Keratinocyte (primary cell): Measurements from ENCODE around the gene ETV3.

Experiments
- CTCF ChIP-seq, 3 experiments: IDR thresholded peaks in 1 of 3; conservative IDR thresholded peaks in 1 of 3; optimal IDR thresholded peaks in 1 of 3; 2 replicates in 2 of 3; 3 replicates in 1 of 3; pipeline versions ENCODE3 to v1.5.1; 2011; ENCODE audit warnings: low read length in 3 of 3, mild to moderate bottlenecking in 3 of 3, moderate library complexity in 2 of 3, control low read depth in 1 of 3, inconsistent platforms in 1 of 3; ENCODE audit not compliant: insufficient read depth in 2 of 3; ENCODE audit errors: extremely low read depth in 1 of 3
- EZH2 ChIP-seq: IDR thresholded peaks from one replicate; pipeline ENCODE4 v1.6.1; 2012; ENCODE audit warnings: inconsistent platforms, mild to moderate bottlenecking, low read length, moderate library complexity

GRCh38 chr1:157150631-157151030 lies 12.4 kb upstream of the ETV3 start:
- TF ChIP-seq CTCF (optimal IDR thresholded peaks at IDR 0.05 in 1 of 3, IDR thresholded peaks at IDR 0.05 in 1 of 3, conservative IDR thresholded peaks at IDR 0.05 in 1 of 3; ENCODE audit: extremely low read depth in 1 of 3, insufficient read depth in 2 of 3, low read length in 3 of 3): no peak
- TF ChIP-seq EZH2: no peak
